GM12878 (cell line): Measurements from ENCODE around the gene ACCS. TPM values are rescaled to one million over a fixed set of nuclear protein-coding genes. Genes with fewer than 3 reads are reported as not detected.

ENCODE experiments used
- ATAC-seq: fragments of 200-7000 bp; cut with Tn5 transposase; 3 replicates; pipeline ENCODE4 v1.9.1; 2020; ENCODE audit warnings: mild to moderate bottlenecking, moderate library complexity
- BruUV-seq: library from RNA; stranded (reverse); fragments of 400-500 nt; replicated peaks from 2 replicates; lab custom pipeline; 2021; lab: Mats Ljungman, UMichigan
- CTCF ChIA-PET: fragments of 300-600 bp; sonication (Branson Sonifier 250); formaldehyde crosslinking; extraction: SDS; loops from one replicate; lab custom pipeline; 2021; ENCODE audit warnings: inconsistent platforms; lab: Yijun Ruan, JAX
- POLR2A ChIA-PET: fragments of 350-600 bp; formaldehyde crosslinking; extraction: SDS; loops from one replicate; lab custom pipeline; 2021; ENCODE audit warnings: inconsistent platforms; lab: Charles Lee
- RAD21 ChIA-PET: fragments of 300-600 bp; sonication (Branson Sonifier 250); formaldehyde crosslinking; loops from one replicate; lab custom pipeline; 2023; ENCODE audit warnings: antibody characterized with exemption; ENCODE audit not compliant: unreplicated experiment; lab: Charles Lee
- SMC1A ChIA-PET: fragments of 300-600 bp; sonication (Branson Sonifier 250); formaldehyde crosslinking; loops from one replicate; lab custom pipeline; 2023; ENCODE audit not compliant: unreplicated experiment, uncharacterized antibody; lab: Charles Lee
- DNase-seq: peaks from one replicate; pipeline ENCODE4 v3.0.0-alpha.2; 2011; ENCODE audit warnings: low read depth, low spot score
- FAIRE-seq: peaks from 3 replicates; lab custom pipeline; 2011; peaks lifted over from hg19 to GRCh38; lab: Jason Lieb, UNC
- H2AFZ ChIP-seq: 2 replicates; pipeline ENCODE4 v1.6.0; 2011; ENCODE audit warnings: low read depth, low read length, control low read depth; ENCODE audit not compliant: control insufficient read depth
- H3K27ac ChIP-seq: 2 replicates; pipeline ENCODE4 v1.5.1; 2011; ENCODE audit warnings: control low read depth; ENCODE audit not compliant: control insufficient read depth, insufficient read depth
- H3K27me3 ChIP-seq, 2 experiments: replicated peaks in 1 of 2; 2 replicates each; pipeline versions ENCODE4 v1.6.0 to v1.6.1; 2011; ENCODE audit warnings: low read length in 1 of 2; ENCODE audit not compliant: control insufficient read depth in 2 of 2, insufficient read depth in 2 of 2
- H3K36me3 ChIP-seq, 2 experiments: 2 replicates each; pipeline ENCODE4 v1.5.1; 2011; ENCODE audit warnings: low read length in 1 of 2; ENCODE audit not compliant: control insufficient read depth in 2 of 2, insufficient read depth in 2 of 2
- H3K4me1 ChIP-seq: 2 replicates; pipeline ENCODE4 v1.6.1; 2011; ENCODE audit warnings: mild to moderate bottlenecking, low read length, moderate library complexity, mixed read lengths; ENCODE audit not compliant: control insufficient read depth, insufficient read depth
- H3K4me2 ChIP-seq: 2 replicates; pipeline ENCODE4 v1.6.0; 2011; ENCODE audit warnings: control low read depth; ENCODE audit not compliant: control insufficient read depth, insufficient read depth
- H3K4me3 ChIP-seq: fragments of 200-600 bp; sonication (generic); 2 replicates; pipeline ENCODE4 v1.5.1; 2016
- H3K79me2 ChIP-seq: 2 replicates; pipeline ENCODE4 v1.6.0; 2011; ENCODE audit warnings: low read length; ENCODE audit not compliant: control insufficient read depth, insufficient read depth
- H3K9ac ChIP-seq: 2 replicates; pipeline ENCODE4 v1.8.0; 2011; ENCODE audit warnings: low read length, control low read depth, mixed read lengths; ENCODE audit not compliant: control insufficient read depth, insufficient read depth
- H3K9me3 ChIP-seq: replicated peaks from 3 replicates; pipeline ENCODE4 v1.5.1; 2011; ENCODE audit warnings: mild to moderate bottlenecking, low read length; ENCODE audit not compliant: control insufficient read depth, insufficient read depth
- H4K20me1 ChIP-seq: 2 replicates; pipeline ENCODE4 v1.6.0; 2011; ENCODE audit not compliant: control insufficient read depth, insufficient read depth
- BRCA1 ChIP-seq: IDR thresholded peaks from 2 replicates; pipeline ENCODE4 v1.6.1; 2011; ENCODE audit warnings: low read depth, low read length, improper control_type of control experiment
- E2F8 ChIP-seq: fragments of 450-650 bp; IDR thresholded peaks from 2 replicates; pipeline ENCODE4 v1.6.1; 2018; ENCODE audit warnings: mild to moderate bottlenecking, low read depth, moderate library complexity; ENCODE audit not compliant: partially characterized antibody
- EED ChIP-seq: sonication (generic); IDR thresholded peaks from 2 replicates; pipeline ENCODE4 v1.6.1; 2016; ENCODE audit warnings: antibody characterized with exemption, low read depth
- GABPA ChIP-seq: IDR thresholded peaks from 2 replicates; pipeline ENCODE4 v1.6.1; 2014; ENCODE audit warnings: antibody characterized with exemption, low read depth, mild to moderate bottlenecking, inconsistent platforms
- IRF3 ChIP-seq: fragments of 450-650 bp; IDR thresholded peaks from 2 replicates; pipeline ENCODE4 v1.6.1; 2014; ENCODE audit warnings: mild to moderate bottlenecking
- KAT2A ChIP-seq: conservative IDR thresholded peaks from 2 replicates; pipeline ENCODE4 v1.6.1; 2011; ENCODE audit warnings: low read depth, low read length; ENCODE audit not compliant: control insufficient read depth
- NFIC ChIP-seq: IDR thresholded peaks from 2 replicates; pipeline ENCODE4 v1.6.1; 2012; ENCODE audit warnings: low read depth, mild to moderate bottlenecking, inconsistent platforms, low read length, moderate library complexity
- RFX5 ChIP-seq: IDR thresholded peaks from 2 replicates; pipeline ENCODE4 v1.6.1; 2011; ENCODE audit warnings: low read depth, low read length, improper control_type of control experiment
- RUNX3 ChIP-seq: IDR thresholded peaks from 2 replicates; pipeline ENCODE4 v1.6.1; 2012; ENCODE audit warnings: low read length, inconsistent platforms
- SIN3A ChIP-seq: IDR thresholded peaks from 2 replicates; pipeline ENCODE4 v1.6.1; 2012; ENCODE audit warnings: low read depth, low read length, improper control_type of control experiment
- SUZ12 ChIP-seq: fragments of 200-600 bp; sonication (generic); IDR thresholded peaks from one replicate; pipeline ENCODE4 v1.6.1; 2018; ENCODE audit warnings: antibody characterized with exemption, mild to moderate bottlenecking; ENCODE audit not compliant: unreplicated experiment
- USF1 ChIP-seq: IDR thresholded peaks from 2 replicates; pipeline ENCODE4 v1.6.1; 2011; ENCODE audit warnings: borderline replicate concordance, low read depth, mild to moderate bottlenecking, moderate library complexity, mixed read lengths, low read length; ENCODE audit not compliant: insufficient read depth; ENCODE audit errors: extremely low read length
- ZNF217 ChIP-seq: fragments of 450-650 bp; IDR thresholded peaks from 2 replicates; pipeline ENCODE4 v1.6.1; 2017; ENCODE audit warnings: antibody characterized with exemption, mild to moderate bottlenecking
- WGBS: methylation state at CpG from one replicate; pipeline ENCODE4 v1.1.6; 2016; ENCODE audit warnings: low lambda C conversion rate; ENCODE audit not compliant: insufficient replicate concordance, insufficient coverage; ENCODE audit errors: missing lambda C conversion rate; 5-methylcytosine and 5-hydroxymethylcytosine counted together
- in situ Hi-C: fragments of 300-500 bp; cut with MboI; formaldehyde crosslinking; loops from 9 replicates; pipeline ENCODE4 v1.14.3; 2018; ENCODE audit warnings: mixed read lengths
- intact Hi-C: fragments of 100-400 bp; cut with micrococcal nuclease; formaldehyde crosslinking; loops from one replicate; pipeline ENCODE4 v1.14.2; 2022; ENCODE audit not compliant: unreplicated experiment
- polyA plus RNA-seq, 11 experiments: library from polyadenylated mRNA; depleted of rRNA in 4 of 11; unstranded in 6 of 11; stranded (reverse) in 5 of 11; fragments of >200 nt; fragmentation: Nextera tagmentation in 4 of 11; fragmentation: Illumina TruSeq in 1 of 11; extraction: Ambion mirVana in 4 of 11; extraction: Trizol in 1 of 11; gene quantifications; 1 replicate in 1 of 11; 2 replicates in 10 of 11; pipeline versions ENCODE4 v1.2.1 to v1.2.3, GENCODE V29; 2011 to 2016; ENCODE audit warnings: inconsistent platforms in 2 of 11, missing spikeins in 2 of 11, low read depth in 1 of 11
- total RNA-seq, 4 experiments: library from RNA; depleted of rRNA in 3 of 4; stranded (reverse); fragments of >200 nt in 3 of 4; fragmentation: Illumina TruSeq in 1 of 4; extraction: Trizol in 1 of 4; gene quantifications; 2 replicates each; pipeline versions ENCODE4 v1.2.1 to v1.2.3, GENCODE V29; 2013 to 2021

Gene ACCS
- total and polyA plus RNA-seq, 10 of the 15 experiments (the other 5 are each of a cell fraction or from before 2014, with no cell fraction given): 4.8 to 35.9 (median 17.0) TPM

GRCh38 chr11:44068180-44068579 lies 2.1 kb downstream of the ACCS start:
- SMC1A ChIA-PET: interaction anchor here (0.6 to 1.3 kb wide), 3 partner anchors 36 to 543 kb away, joined by 3 read pairs; no protein-coding TSS in a partner anchor
- H3K4me3 ChIP-seq: no peak overlapping the region
- H3K79me2 ChIP-seq: peaks cover 2% of the 10 kb centered on the region
- H3K4me1 ChIP-seq: peaks cover 11% of the 10 kb centered on the region
- TF ChIP-seq RFX5: no peak
- TF ChIP-seq SIN3A: no peak
- no peak for TF ChIP-seq KAT2A
- no peak for TF ChIP-seq BRCA1
- TF ChIP-seq EED: no peak
- no peak for TF ChIP-seq IRF3
- no peaks in the 10 kb centered on the region for H3K27me3 ChIP-seq
- 96% methylated on average over 2 of the region's 2 CpGs for WGBS
- intact Hi-C loops: loop anchor here (10.0 kb wide), 1 partner anchor 123 kb away; the partner anchor contains the start of gene C11orf96
- no peak for FAIRE-seq
- H3K27ac ChIP-seq: no peak overlapping the region
- no peaks in the 10 kb centered on the region for H4K20me1 ChIP-seq
- H3K9me3 ChIP-seq: no peaks in the 10 kb centered on the region
- no peak for DNase-seq
- in situ Hi-C loops: no loop called here
- no peak overlapping the region for H3K4me2 ChIP-seq
- H2AFZ ChIP-seq: no peak overlapping the region
- no TSS peak for BruUV-seq
- ATAC-seq: no peak
- RAD21 ChIA-PET: no interaction called here
- POLR2A ChIA-PET: interaction anchor here (1.0 kb wide), 1 partner anchor 27 kb away, joined by 3 read pairs; the partner anchor contains the start of gene EXT2
- no peaks in the 10 kb centered on the region; a peak in 2 of 4 replicates for H3K36me3 ChIP-seq
- H3K9ac ChIP-seq: no peak overlapping the region
- CTCF ChIA-PET: interaction anchor here (0.7 to 10.8 kb wide), 3 partner anchors 25 to 217 kb away, joined by 3 to 77 read pairs (median 4); partner anchors contain the start of gene EXT2

GRCh38 chr11:44071157-44071556 lies 5.1 kb downstream of the ACCS start:
- SMC1A ChIA-PET: no interaction called here
- RAD21 ChIA-PET: no interaction called here
- Histone ChIP-seq H3K79me2 (peaks cover 2% of the 10 kb centered on the region), H3K4me1 (peaks cover 7% of the 10 kb centered on the region; the same call in 1 of the 2 replicates), H3K27ac (no peak overlapping the region), H3K9me3 (no peaks in the 10 kb centered on the region), H3K27me3 (no peaks in the 10 kb centered on the region), H4K20me1 (no peaks in the 10 kb centered on the region), H2AFZ (no peak overlapping the region), H3K36me3 (peaks cover 0 to 2% of the 10 kb centered on the region in 2 experiments; a peak in 3 of 4 replicates), H3K4me3 (no peak overlapping the region), H3K4me2 (no peak overlapping the region), H3K9ac (no peak overlapping the region)
- in situ Hi-C loops (no loop called here), intact Hi-C loops (no loop called here)
- DNase-seq (no peak), ATAC-seq (no peak), FAIRE-seq (no peak)
- 83% methylated on average over 3 of the region's 3 CpGs for WGBS
- POLR2A ChIA-PET: interaction anchor here (0.9 kb wide), 1 partner anchor 18 kb away, joined by 3 read pairs; no protein-coding TSS in a partner anchor
- CTCF ChIA-PET: interaction anchor here (10.8 kb wide), 1 partner anchor 22 kb away, joined by 77 read pairs; the partner anchor contains the start of gene EXT2
- BruUV-seq: no TSS peak
- TF ChIP-seq GABPA (no peak), RUNX3 (no peak), USF1 (no peak), NFIC (no peak), ZNF217 (no peak), SUZ12 (no peak), E2F8 (no peak)
